Choroid plexus epithelial cell (primary cell): ENCODE measurements around the gene ACHE.

ENCODE experiments used
- DNase-seq: peaks from one replicate; pipeline ENCODE4 v3.0.0-alpha.2; 2010; ENCODE audit warnings: low read depth
- H3K4me3 ChIP-seq: 2 replicates; pipeline ENCODE4 v1.5.1; 2011; ENCODE audit warnings: low read depth, mild to moderate bottlenecking, control low read depth, low read length, moderate library complexity
- CTCF ChIP-seq: conservative IDR thresholded peaks from 2 replicates; pipeline ENCODE4 v1.5.1; 2011; ENCODE audit warnings: low read depth, mild to moderate bottlenecking, control low read depth, inconsistent platforms, low read length, moderate library complexity

The ACHE gene

GRCh38 chr7:100895956-100896731, 456 bp upstream of the ACHE start:
- H3K4me3 ChIP-seq, result peak overlapping the region; percentile 30
- no peak for TF ChIP-seq CTCF
- DNase-seq, result no peak

- DNase-seq, result no peak
- peak overlapping the region; percentile 43 for H3K4me3 ChIP-seq
- TF ChIP-seq CTCF, result peak; percentile 79
These were observed 608 bp downstream of the ACHE start for GRCh38 chr7:100894860-100895700.

GRCh38 chr7:100893910-100894721, 1.6 kb downstream of the ACHE start:
- no peak for TF ChIP-seq CTCF
- no peak for DNase-seq
- H3K4me3 ChIP-seq, result no peak overlapping the region

GRCh38 chr7:100893318-100893895, 2.3 kb downstream of the ACHE start:
- no peak for TF ChIP-seq CTCF
- no peak overlapping the region for H3K4me3 ChIP-seq
- DNase-seq, result no peak

GRCh38 chr7:100892364-100893317, 3.0 kb downstream of the ACHE start:
- DNase-seq, result no peak
- no peak for TF ChIP-seq CTCF
- H3K4me3 ChIP-seq, result no peak overlapping the region
